HG02840 (cell line): Measurements from ENCODE around the gene FAN1.
"Not testable (repeated sequence)": the region's sequence is repeated elsewhere in the genome, so short reads cannot be mapped to it uniquely, and the experiment has no call there.

Experiments used
- ATAC-seq: cut with Tn5 transposase; IDR thresholded peaks from one replicate; pipeline ENCODE4 v1.9.1; 2021; ENCODE audit warnings: mild to moderate bottlenecking, moderate library complexity, moderate number of reproducible peaks; ENCODE audit not compliant: unreplicated experiment, low FRiP score

FAN1 gene

DNA sequence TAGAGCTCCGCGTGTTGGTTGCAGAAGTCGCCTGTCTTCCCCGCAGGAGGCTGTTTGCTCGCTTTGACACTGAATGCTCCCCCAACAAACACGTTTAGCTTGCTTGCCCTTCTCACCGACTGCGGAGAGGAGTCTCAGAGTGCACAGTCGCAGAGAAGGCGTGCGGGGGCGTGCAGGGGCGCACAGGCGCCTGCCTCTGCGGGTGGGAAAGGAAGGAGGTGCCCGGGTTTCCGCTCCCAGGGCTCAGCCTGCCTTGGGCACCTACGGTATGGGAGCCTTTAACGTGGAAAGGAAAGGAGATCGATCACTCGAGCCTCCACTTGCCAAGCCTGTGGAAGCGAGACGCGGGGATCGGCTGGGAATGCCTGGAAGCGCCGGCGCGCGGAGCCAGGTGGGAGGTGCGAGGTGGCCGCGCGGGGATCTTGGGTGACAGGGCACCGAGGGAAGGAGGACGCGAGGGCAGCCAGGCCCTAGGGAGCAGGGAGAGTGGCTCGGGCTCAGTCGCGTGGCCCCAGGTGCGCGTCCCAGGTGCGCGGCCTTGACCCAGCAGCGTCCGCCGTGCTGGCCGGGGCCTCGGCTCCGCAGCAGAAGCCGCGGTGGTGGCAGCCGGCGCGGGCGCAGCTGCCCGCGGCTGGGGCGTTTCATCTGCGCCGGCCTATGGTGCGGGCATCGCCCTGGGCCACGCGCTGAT is at the start of gene FAN1:
FAN1 (plus strand) TSS at position 419 of the 691 bp plus-strand sequence. CDS start 749 bp downstream, outside the sequence.
- ATAC-seq = peak; percentile 90

DNA sequence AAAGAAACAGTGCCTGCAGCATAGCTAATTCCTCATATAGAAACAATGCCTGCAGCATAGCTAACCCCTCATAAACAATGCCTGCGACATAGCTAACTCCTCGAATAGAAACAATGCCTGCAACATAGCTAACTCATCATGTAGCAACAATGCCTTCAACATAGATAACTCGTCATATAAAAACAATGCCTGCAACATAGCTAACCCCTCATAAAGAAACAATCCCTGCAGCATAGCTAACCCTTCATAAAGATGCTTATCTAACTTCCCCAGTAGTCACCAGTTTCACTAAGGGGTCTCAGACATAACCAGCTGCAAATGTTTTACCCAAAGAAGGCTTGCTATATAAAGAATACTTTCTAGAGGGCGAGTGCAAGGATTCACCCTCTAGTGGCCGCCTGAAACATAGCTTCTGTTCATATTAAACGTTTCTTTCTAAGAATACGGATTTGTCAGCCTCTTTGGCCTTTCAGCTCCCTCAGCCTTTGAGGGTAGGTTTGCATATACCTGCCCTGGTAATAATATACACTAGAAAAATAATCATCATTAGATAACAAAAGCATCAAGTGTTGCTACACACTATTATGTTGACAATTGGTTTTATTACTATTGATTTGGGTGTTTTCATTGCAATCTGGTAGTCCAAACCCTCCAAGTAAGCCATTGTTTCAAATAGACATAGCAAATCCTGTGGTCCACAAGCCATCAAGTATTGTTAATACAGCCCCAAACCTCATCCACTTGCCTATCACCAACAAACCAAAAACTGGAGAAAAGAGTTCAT is 44.4 kb upstream of the FAN1 start:
- no peak for ATAC-seq

DNA sequence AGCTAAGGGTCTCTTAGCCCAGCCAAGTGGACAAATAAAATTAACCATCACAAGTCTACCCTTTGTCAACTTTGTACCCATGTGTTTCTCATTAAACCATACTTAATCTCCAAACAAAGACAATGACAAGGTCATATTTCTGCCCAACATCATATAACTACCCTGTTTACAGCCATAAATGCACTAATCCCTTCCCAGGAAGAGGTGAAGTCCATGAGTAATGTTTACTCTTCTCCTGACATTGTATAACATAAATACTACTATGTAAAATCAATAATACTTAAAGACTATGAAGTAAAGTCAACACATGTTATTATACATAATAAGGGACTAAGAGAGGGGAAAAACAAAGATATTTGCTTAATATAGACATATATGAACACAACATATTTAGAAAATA is 38.5 kb upstream of the FAN1 start:
- no peak for ATAC-seq

DNA sequence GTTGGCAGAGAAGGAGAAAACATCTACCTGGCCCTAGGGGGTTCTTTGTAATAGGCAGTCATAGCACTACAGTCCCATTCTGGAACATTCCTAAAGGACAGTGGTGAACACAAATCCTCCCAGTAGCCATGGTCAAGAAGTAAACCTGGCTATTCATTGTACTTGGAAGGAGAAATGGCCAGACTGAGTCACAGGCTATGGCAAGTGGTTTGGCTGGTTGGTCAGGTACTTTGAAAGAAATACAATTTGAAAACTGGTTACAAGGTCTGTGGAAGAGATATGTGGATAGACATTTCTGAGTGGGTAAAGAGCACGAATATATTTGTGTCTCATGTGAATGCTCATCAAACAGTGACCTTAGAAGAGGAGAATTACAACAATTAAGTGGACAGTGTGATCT is 33.0 kb upstream of the FAN1 start:
- ATAC-seq = no peak

DNA sequence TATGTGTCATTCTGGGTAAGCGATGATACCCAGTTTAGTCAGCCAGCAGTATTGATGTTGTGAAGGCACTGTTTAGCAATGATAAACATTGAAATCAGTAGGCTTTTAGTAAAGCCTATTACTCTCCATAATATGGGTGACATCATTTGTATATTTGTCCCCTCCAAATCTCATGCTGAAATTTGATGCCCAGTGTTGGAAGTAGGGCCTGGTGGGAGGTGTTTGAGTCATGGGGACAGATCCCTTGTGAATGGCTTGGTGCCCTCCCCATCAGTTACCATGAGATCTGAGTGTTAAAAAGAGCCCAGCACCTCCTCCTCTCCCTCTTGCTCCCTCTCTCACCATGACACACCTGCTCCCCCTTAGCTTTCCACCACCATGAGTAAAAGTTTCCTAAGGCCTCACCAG is 31.4 kb upstream of the FAN1 start:
- no peak for ATAC-seq

DNA sequence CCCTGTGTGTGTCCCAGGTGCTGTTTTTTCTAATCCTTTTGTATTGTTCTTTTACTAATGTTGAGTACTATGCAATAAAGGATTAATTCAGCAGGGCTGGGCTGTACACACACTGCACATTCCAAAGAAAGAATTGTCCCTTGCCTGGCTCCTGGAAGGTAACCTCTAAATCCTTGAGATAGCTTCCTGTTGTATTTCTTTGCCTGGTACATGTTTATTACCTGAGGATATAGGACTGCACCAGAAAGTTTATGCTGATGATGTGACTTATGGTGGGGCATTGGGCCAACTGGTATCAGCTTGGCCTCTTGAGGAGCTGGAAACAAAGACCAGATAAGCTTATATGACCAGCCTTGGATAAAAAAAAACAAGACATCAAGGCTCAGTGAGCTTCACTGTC is 26.6 kb upstream of the FAN1 start:
- no peak for ATAC-seq

DNA sequence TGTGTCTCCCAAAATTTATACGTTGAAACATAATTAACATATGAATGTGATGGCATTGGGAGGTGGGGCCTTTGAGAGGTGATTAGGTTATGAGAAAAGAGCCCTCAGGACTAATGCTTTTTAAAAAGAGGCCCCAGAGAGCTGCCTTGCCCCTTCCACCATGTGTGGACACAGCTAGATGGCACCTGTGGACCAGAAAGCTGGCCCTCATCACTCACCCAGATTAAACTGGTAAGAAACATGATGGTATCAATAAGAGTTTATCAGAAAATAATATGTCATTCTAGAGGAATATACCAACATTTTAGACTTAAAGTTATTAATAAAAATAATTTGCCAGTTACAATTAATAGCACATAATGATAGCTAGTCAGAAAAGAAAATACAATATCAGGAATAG is 25.2 kb upstream of the FAN1 start:
- no peak for ATAC-seq

DNA sequence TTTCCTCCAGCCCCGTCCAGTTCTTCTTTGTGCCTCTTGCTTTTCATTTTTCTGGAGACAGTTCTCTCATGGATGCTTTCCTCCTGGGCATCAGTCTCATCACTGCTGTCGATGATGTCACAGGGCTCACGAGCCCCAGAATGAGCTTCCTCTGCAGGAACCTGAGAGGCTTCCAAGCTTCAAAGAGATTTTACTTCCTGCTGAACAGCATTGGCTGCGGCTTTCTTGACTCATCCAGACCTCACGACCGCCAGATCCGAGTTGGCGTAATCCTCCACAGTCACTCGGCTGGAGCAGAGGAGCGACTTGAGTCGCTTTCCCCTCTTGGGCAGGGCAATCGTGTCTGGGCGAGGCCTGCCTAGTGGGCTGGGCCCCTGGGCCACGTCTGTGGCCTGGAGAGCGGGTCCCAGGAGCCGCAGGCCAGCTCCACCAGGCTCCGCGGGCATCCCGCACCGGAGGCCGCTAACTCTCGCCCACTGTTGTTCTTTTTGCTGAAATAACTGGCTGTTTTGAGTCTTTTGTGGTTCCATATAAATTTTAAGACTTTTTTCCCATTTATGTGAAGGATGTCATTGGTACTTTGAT is 20.8 kb upstream of the FAN1 start:
- no peak for ATAC-seq

DNA sequence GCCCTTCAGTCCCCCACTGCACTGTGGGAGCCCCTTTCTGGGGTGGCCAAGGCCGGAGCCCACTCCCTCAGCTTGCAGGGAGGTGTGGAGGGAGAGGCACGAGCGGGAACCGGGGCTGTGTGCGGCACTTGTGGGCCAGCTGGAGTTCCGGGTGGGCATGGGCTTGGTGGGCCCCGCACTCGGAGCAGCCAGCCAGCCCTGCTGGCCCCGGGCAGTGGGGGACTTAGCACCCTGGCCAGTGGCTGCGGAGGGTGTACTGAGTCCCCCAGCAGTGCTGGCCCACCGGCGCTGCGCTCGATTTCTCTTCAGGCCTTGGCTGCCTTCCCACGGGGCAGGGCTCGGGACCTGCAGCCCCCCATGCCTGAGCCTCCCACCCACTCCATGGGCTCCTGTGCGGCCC is 20.0 kb upstream of the FAN1 start:
- not testable (repeated sequence) for ATAC-seq

DNA sequence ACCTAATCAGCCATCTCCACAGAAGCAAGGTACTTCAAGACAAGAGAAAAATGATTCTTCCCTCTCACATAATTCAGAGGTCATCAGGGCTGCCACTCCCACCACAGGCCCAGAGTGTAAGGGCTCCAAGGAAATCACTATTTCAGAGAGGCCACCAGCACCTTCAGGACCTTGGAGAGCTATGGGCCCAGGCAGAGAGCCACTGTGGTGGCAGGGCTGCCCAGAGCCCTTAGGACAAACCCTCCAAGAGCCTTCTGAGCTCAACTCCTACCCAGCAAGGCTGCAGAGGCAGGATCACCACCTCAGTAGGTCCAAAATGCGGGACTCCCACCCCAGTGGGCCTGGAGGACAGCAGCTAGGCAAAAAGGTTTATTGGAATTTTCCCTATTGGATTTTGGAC is 17.9 kb upstream of the FAN1 start:
- no peak for ATAC-seq

DNA sequence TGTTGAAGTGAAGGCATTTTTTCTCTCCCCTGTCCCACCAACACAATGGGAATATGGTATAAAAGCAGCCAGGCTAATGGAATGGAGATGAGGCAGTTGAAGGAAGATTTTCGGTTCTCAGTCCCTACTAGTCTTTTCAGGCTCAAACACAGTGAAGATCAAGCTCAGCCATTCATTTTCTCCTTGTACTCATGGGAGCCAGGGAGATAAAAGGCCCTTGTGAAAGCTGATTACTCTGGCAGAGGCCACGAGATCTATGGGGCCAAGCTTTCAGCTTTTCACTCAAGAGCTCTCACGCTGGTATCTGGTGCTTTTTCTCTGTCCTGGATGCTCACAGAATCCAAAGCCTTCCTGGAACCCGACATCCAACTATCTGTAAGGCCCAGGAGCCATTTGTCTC is 14.5 kb upstream of the FAN1 start:
- ATAC-seq = no peak

DNA sequence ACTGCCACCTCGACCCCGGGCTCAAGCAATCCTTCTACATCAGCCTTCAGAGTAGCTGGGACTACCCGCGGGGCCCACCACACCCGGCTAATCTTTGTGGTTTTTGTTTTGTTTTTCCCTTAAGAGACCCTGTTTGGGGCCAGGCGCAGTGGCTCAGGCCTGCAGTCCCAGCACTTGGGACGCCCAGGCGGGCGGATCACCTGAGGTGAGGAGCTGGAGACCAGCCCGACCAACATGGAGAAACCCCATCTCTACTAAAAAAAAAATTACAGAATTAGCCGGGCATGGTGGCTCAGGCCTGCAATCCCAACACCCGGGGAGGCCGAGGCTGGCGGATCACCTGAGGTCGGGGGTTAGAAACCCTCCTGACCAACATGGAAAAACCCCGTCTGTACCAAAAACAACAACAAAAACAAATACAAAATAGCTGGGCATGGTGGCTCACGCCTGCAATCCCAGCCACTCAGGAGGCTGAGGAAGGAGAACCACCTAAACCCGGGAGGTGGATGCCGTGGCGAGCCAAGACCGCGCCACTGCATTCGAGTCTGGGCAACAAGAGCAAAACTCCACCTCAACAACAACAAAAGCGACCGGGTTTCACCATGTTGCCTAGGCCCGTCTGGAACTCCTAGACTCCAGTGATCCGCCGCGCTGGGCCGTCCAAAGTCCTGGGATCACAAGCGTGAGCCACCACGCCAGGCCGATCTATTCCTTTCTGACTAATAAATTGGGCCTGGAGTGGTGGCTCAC is 8.1 kb upstream of the FAN1 start:
- no peak for ATAC-seq

DNA sequence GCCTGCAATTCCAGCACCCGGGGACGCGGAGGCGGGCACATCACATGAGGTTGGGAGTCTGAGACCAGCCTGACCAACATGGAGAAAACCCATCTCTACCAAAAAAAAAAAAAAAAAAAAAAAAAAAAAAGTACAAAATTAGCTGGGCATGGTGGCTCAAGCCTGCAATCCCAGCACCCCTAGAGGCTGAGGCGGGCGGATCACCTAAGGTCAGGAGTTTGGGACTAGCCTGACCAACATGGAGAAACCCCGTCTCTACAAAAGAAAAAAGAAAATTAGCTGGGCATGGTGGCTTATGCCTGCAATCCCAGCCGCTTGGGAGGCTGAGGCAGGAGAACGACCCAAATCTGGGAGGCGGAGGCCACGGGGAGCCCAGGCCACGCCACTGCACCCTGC is 7.5 kb upstream of the FAN1 start:
- no peak for ATAC-seq

DNA sequence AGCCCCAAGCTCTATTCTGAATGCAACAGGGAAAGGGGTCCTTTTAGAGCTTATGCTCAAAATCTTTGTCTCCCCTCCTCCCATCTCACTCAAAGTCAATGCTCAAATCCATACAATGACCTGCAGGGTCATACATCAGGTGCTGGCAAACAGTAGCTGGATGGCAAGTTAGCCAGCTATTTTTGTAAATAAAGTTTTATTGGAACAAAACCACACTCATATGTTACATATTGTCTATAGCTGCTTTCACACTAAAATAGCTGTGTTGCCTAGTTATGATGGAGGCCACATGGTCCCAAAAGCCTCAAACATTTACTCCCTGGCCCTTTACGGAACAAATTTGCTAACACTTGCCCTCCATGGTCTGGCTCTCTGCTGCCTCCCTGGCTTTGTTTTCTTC is 1.8 kb upstream of the FAN1 start:
- no peak for ATAC-seq

DNA sequence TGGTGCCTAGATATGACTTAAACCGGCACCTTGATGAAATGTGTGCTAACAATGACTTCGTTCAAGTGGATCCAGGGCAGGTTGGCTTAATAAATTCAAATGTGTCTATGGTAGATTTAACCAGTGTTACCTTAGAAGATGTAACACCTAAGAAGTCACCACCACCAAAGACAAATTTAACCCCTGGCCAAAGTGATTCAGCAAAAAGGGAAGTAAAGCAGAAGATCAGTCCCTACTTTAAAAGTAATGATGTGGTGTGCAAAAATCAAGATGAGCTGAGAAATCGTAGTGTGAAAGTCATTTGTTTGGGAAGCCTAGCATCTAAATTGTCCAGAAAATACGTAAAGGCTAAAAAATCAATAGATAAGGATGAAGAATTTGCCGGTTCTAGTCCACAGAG is 1.1 kb downstream of the FAN1 start:
- no peak for ATAC-seq

DNA sequence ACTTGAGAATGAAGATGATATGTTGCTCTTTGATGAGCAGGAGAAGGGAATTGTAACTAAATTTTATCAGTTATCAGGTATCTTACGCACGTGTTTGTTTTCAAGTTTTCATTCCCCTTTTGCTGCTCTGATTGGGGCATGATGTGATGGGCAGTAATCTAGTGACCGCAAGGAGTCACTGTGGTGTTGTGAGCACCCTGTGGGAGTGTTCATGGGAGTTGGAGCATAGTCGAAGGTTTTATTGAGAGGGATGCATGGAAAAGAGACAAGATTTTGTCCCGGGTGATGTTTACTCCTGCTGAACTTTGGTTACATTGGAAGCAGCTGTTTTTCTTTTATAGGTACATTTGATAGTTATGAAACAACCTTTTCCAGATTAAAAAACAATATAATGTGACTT is 2.1 kb downstream of the FAN1 start:
- ATAC-seq = no peak

DNA sequence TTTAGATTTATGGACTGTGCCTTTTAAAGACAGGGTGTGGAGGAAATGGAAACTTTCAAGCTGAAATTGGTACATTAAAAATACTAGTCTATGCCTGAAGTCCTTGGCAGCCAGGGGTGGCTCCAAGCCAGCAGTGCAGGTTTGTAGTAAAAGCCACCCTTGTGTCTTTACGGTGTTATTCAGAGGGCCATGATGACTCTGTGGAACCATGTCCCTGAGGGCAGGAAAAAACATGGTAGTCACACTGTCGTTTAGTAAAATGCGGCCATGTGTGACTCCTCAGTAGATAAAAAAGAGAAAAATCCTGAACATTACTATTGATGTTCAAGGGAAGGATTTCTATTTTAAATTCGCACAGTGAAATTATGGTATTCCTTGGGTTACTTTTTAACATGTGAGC is 2.7 kb downstream of the FAN1 start:
- no peak for ATAC-seq

DNA sequence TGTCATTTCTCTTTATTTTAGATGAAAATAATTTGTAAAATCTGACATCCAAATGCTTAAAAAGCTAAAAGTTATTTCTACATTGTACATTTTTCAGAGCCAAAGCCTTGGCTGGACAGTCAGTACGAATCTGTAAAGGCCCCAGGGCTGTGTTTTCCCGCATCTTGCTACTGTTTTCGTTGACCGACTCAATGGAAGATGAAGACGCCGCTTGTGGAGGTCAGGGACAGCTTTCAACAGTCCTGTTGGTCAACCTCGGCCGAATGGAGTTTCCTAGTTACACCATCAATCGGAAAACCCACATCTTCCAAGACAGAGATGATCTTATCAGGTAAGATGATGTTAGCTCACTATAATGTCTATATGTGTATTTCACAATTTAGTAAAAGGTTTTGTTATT is 10.0 kb downstream of the FAN1 start:
- ATAC-seq = no peak

DNA sequence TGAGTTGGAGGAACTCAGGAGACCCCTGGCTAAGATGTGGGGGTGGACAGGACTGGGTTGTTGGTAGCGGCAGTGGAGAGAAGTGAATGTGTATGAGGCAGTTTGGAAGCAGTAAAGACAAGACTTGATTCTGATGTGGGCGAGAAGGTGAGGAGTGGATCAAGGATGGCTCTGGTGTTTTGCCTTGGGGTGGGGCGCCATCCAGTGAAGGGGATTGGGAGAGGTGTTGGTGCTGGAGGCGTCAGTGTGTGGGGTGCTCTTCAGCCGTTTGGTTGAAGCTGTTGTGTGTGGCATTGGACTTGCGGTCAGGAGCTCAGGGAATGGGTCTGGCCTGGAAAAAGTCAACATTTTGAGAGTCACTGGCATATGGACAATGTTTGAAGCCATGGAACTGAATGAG is 13.3 kb downstream of the FAN1 start:
- no peak for ATAC-seq

DNA sequence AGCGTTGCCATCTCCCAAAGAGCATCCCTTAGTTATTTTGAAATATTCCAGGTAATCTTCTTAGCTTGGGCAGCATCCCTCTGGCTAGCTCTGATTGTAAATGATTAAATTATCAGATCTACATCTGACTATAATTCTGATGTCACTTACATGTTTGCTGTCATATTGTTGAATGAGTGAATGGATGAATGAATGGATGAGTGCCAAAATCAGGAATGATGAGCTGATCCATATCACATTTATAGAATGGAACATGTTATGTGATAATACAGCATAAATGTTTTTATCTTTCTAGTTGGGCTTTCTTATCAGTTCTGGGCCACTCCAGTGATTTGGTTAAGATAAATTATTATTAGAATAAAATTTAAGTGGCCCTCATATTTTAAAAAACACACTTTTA is 14.0 kb downstream of the FAN1 start:
- no peak for ATAC-seq

DNA sequence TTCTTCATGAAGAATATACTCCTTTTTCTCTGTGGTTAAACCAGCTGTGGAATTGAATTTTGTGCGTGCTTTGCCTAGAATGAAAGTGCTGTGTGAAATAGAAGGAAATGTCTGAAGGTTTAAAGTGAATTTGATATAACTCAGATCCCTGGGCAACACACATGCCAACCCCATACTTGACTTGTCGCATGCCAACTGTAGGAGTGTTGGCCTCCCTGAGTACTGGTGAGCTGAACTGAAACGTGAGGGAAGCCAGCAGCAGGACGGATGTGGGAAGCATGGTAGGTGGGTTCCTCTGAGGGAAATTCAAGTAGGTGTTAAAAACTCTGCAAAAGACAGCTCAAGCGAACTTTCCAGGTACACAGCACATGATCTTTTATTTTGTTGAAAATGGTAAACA is 14.7 kb downstream of the FAN1 start:
- ATAC-seq = no peak
